ENCODE measurements around the gene SCARB1. TPM values are rescaled to one million over a fixed set of nuclear protein-coding genes. Genes with fewer than 3 reads are reported as not detected.

The SCARB1 gene
- total and polyA plus RNA-seq, 5 donors, result 15.7 to 22.9 (median 18.5) TPM

DNA sequence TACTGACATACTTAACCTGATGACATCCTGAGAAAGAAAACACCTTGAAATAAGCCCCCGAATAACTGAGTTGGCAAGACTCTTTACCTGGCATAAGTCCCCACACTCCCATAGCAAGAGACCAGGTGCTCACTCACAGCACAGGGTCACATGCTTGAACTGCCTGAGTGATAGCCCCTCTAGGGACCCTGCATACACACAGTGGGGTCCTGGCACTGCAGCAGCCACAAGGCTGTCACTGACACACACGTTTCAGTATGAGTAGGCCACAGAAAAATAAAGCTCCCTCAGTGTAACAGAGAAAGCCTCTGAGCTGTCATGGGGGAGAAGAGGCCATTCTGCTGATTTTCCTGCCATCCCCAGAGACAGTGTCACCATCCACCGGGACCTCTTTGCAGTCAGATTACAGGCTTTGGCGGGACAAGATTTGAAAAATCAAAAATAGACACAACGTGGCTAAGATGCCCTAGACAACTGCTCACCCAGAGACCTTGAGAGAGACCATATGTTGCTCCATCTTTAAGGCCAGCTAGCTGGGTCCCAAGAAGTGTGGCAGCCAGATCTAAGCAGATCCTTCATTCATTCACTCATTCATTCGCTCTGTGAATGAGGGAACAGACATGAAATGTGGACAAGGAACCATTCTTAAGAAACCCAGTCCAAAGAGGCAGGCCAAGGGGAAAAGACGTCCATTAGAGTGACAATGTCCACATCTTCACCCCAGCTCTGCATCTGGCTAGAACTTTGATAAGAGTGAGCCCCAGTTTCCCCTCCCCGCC, 1.6 kb downstream of the SCARB1 start:
- Histone ChIP-seq H3K27me3 (ENCODE audit: control insufficient read depth, insufficient read depth) (no peaks in the 10 kb centered on the region), H3K9me3 (ENCODE audit: control insufficient read depth, low read length) (no peaks in the 10 kb centered on the region), H3K27ac (ENCODE audit: low read length) (no peak overlapping the region), H3K4me3 (ENCODE audit: low read length) (no peak overlapping the region), H3K4me1 (ENCODE audit: control insufficient read depth, insufficient read depth, low read length) (peaks cover 3% of the 10 kb centered on the region)
- intact Hi-C loops (cut with DNase I), result no loop called here
- WGBS, result 60% methylated on average over 8 of the region's 8 CpGs
- DNase-seq (peak in 2 of 3 donors; percentile 26 to 41), ATAC-seq (no peak)

- H3K9me3 ChIP-seq (ENCODE audit: control insufficient read depth, low read length), result no peaks in the 10 kb centered on the region
- no peaks in the 10 kb centered on the region for H3K27me3 ChIP-seq (ENCODE audit: control insufficient read depth, insufficient read depth)
- H3K27ac ChIP-seq (ENCODE audit: low read length), result no peak overlapping the region
- H3K4me3 ChIP-seq (ENCODE audit: low read length), result no peak overlapping the region
- WGBS, result 21% methylated on average over 9 of the region's 9 CpGs
- peaks cover 3% of the 10 kb centered on the region for H3K4me1 ChIP-seq (ENCODE audit: control insufficient read depth, insufficient read depth, low read length)
- DNase-seq, result peak; percentile 91 to 95 (median 92)
- peak; percentile 85 for ATAC-seq
- intact Hi-C loops (cut with DNase I), result no loop called here
Observed at GRCh38 chr12:124861492-124861891, 2.2 kb downstream of the SCARB1 start.

DNA sequence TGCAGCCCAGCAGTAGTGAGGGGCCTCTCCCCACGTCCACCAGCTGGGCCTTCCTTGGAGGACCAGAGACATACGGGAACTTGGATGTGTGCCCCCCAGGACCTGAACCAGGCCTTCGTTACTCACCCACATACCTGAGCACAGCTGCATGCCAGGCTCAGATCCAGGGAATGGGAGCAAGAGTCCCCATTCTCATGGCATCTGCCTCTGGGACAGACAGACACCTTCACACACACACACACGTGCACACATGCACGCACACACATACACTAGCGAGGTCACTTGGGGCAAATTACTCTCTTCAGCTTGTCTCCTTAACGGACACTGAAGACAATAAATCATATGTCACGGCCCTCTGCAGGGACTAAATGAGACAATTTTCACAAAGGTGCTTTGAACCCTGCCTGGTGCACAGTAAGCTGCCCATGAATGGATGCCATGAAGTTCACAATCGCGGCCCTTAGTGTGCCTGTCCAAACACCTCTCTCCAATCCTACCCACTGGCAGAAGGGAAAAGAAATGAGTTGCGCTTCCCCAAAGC, 5.7 kb downstream of the SCARB1 start:
- H3K4me1 ChIP-seq (ENCODE audit: control insufficient read depth, insufficient read depth, low read length), result peaks cover 14% of the 10 kb centered on the region
- intact Hi-C loops (cut with DNase I), result no loop called here
- peak in 1 of 3 donors; percentile 16 for DNase-seq
- 92% methylated on average over 11 of the region's 11 CpGs for WGBS
- no peak for ATAC-seq
- no peaks in the 10 kb centered on the region for H3K27me3 ChIP-seq (ENCODE audit: control insufficient read depth, insufficient read depth)
- no peak overlapping the region for H3K27ac ChIP-seq (ENCODE audit: low read length)
- no peak overlapping the region for H3K4me3 ChIP-seq (ENCODE audit: low read length)
- no peaks in the 10 kb centered on the region for H3K9me3 ChIP-seq (ENCODE audit: control insufficient read depth, low read length)

- no peaks in the 10 kb centered on the region for H3K27me3 ChIP-seq (ENCODE audit: control insufficient read depth, insufficient read depth)
- ATAC-seq, result no peak
- peak in 2 of 3 donors; percentile 30 to 48 for DNase-seq
- no peak overlapping the region for H3K27ac ChIP-seq (ENCODE audit: low read length)
- H3K4me3 ChIP-seq (ENCODE audit: low read length), result no peak overlapping the region
- intact Hi-C loops (cut with DNase I), result no loop called here
- 83% methylated on average over 14 of the region's 14 CpGs for WGBS
- peaks cover 12% of the 10 kb centered on the region for H3K4me1 ChIP-seq (ENCODE audit: control insufficient read depth, insufficient read depth, low read length)
- no peaks in the 10 kb centered on the region for H3K9me3 ChIP-seq (ENCODE audit: control insufficient read depth, low read length)
Observed at GRCh38 chr12:124856842-124857178, 6.9 kb downstream of the SCARB1 start.

- peak in 1 of 2 donors; percentile 8 for ATAC-seq
- H3K9me3 ChIP-seq (ENCODE audit: control insufficient read depth, low read length), result no peaks in the 10 kb centered on the region
- intact Hi-C loops (cut with DNase I), result no loop called here
Observed at GRCh38 chr12:124856132-124856841, 7.4 kb downstream of the SCARB1 start.

DNA sequence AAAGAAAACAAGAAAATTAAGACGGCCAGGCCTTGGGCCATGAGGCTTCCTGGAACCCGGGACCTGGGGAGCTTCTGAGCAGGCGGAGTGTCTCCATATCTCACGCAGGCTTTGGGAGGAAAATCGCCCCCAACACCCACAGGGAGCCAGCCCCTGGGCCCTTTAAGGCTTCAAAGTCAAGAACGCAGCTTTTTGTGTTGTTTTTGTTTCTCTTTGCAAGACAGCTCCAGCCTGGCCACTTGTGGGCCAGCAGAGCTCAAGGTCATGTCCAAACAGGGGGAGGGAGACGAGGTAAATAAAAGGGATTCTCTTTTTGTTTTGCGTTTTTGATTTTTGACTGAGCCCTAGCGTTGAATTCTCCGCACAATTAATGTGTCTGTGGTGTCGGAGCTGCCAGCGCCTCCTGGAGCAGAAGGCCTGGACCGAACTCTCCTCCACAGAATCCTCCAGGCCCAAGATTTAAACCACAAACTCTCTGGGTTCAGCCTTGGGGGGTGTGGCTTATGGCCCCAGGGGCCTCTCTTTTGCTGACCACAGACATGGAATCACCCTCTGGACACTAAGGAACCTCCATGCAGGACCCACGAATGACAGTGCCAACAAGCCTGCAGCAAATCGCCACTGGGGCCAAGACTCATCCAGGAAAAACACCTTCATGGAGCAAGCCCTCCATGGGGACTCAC, 8.2 kb downstream of the SCARB1 start:
- Histone ChIP-seq H3K9me3 (ENCODE audit: control insufficient read depth, low read length) (no peaks in the 10 kb centered on the region), H3K27ac (ENCODE audit: low read length) (peak overlapping the region; percentile 1), H3K27me3 (ENCODE audit: control insufficient read depth, insufficient read depth) (no peaks in the 10 kb centered on the region), H3K4me3 (ENCODE audit: low read length) (no peak overlapping the region), H3K4me1 (ENCODE audit: control insufficient read depth, insufficient read depth, low read length) (peaks cover 11% of the 10 kb centered on the region)
- ATAC-seq (no peak), DNase-seq (peak in 1 of 3 donors; percentile 34)
- intact Hi-C loops (cut with DNase I), result no loop called here
- WGBS, result 70% methylated on average over 15 of the region's 15 CpGs

More at GRCh38 chr12:124856132-124856841, 7.4 kb downstream of the SCARB1 start:
- H3K27me3 ChIP-seq (ENCODE audit: control insufficient read depth, insufficient read depth), result no peaks in the 10 kb centered on the region
- H3K4me3 ChIP-seq (ENCODE audit: low read length), result no peak overlapping the region
- H3K27ac ChIP-seq (ENCODE audit: low read length), result no peak overlapping the region
- DNase-seq, result peak in 2 of 3 donors; percentile 61 to 67
- 50% methylated on average over 16 of the region's 16 CpGs for WGBS
- H3K4me1 ChIP-seq (ENCODE audit: control insufficient read depth, insufficient read depth, low read length), result peaks cover 11% of the 10 kb centered on the region

DNA sequence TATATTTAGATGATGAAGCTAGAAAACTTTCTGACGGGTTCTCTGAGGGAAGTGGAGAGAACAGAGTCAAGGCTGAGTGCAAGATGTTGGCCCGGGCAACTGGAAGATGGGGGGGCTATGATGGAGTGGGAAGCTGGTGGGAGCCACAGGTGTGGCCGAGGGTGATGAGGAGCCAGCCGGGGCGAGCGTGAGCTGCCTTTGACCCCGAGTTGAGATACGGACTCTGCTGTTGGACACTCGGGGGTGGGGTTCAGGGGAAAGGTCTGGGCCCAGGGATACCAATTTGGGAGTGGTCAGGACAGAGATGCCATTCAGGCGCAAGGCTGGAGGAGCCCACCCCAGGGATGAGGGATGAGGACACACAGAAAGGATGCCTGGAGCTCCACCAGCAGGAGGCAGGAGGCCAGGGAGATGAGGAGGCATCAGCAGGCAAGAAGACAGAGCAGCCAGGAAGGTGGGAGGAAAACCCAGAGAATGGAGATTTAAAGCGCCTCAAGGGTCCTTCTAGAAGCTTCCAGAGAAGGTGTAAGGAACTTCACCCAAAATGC, 9.0 kb downstream of the SCARB1 start:
- peak in 2 of 3 donors; percentile 29 to 30 for DNase-seq
- no peak for ATAC-seq
- H3K4me1 ChIP-seq (ENCODE audit: control insufficient read depth, insufficient read depth, low read length), result peaks cover 11% of the 10 kb centered on the region
- H3K27me3 ChIP-seq (ENCODE audit: control insufficient read depth, insufficient read depth), result no peaks in the 10 kb centered on the region
- intact Hi-C loops (cut with DNase I), result no loop called here
- 90% methylated on average over 11 of the region's 11 CpGs for WGBS
- H3K9me3 ChIP-seq (ENCODE audit: control insufficient read depth, low read length), result no peaks in the 10 kb centered on the region
- H3K4me3 ChIP-seq (ENCODE audit: low read length), result no peak overlapping the region
- H3K27ac ChIP-seq (ENCODE audit: low read length), result no peak overlapping the region

- no peaks in the 10 kb centered on the region for H3K9me3 ChIP-seq (ENCODE audit: control insufficient read depth, low read length)
- H3K27ac ChIP-seq (ENCODE audit: low read length), result no peak overlapping the region
- intact Hi-C loops (cut with DNase I), result no loop called here
- WGBS, result 87% methylated on average over 24 of the region's 24 CpGs
- ATAC-seq (no peak), DNase-seq (peak in 2 of 3 donors; percentile 39 to 41)
- no peaks in the 10 kb centered on the region for H3K27me3 ChIP-seq (ENCODE audit: control insufficient read depth, insufficient read depth)
- H3K4me3 ChIP-seq (ENCODE audit: low read length), result no peak overlapping the region
- H3K4me1 ChIP-seq (ENCODE audit: control insufficient read depth, insufficient read depth, low read length), result peaks cover 15% of the 10 kb centered on the region
Observed at GRCh38 chr12:124853781-124854636, 9.7 kb downstream of the SCARB1 start.

- Histone ChIP-seq H3K27ac (ENCODE audit: low read length) (no peak overlapping the region), H3K9me3 (ENCODE audit: control insufficient read depth, low read length) (no peaks in the 10 kb centered on the region), H3K4me3 (ENCODE audit: low read length) (no peak overlapping the region), H3K4me1 (ENCODE audit: control insufficient read depth, insufficient read depth, low read length) (peaks cover 15% of the 10 kb centered on the region), H3K27me3 (ENCODE audit: control insufficient read depth, insufficient read depth) (no peaks in the 10 kb centered on the region)
- ATAC-seq (no peak), DNase-seq (peak in 2 of 3 donors; percentile 50 to 58)
- WGBS, result 79% methylated on average over 11 of the region's 11 CpGs
- intact Hi-C loops (cut with DNase I), result no loop called here
Observed at GRCh38 chr12:124852911-124853427, 10.7 kb downstream of the SCARB1 start.

DNA sequence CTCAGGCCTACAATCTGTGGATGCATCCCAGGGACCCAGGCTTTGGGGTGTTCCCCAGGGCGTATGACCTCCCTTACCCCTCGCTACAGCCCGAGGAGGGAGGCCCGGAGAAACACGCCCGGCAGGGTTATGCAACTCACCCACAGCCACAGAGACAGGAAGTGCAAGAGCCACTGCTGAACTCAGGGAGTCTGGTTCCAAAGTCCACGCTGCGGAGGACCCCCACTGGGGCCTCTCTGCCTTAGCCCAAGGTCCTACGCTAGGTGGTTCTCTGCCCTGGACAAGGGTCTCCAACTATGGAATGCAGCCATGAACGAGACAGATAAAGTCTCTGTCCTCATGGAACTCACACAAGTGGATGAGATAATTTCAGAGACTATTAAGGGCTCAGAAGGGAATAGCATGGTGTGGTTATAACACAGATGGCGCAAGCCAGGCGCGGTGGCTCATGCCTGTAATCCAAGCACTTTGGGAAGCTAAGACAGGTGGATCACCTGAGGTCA, 11.3 kb downstream of the SCARB1 start:
- Histone ChIP-seq H3K27me3 (ENCODE audit: control insufficient read depth, insufficient read depth) (no peaks in the 10 kb centered on the region), H3K27ac (ENCODE audit: low read length) (peak overlapping the region; percentile 77), H3K4me1 (ENCODE audit: control insufficient read depth, insufficient read depth, low read length) (peaks cover 16% of the 10 kb centered on the region), H3K4me3 (ENCODE audit: low read length) (no peak overlapping the region), H3K9me3 (ENCODE audit: control insufficient read depth, low read length) (no peaks in the 10 kb centered on the region)
- 36% methylated on average over 13 of the region's 13 CpGs for WGBS
- intact Hi-C loops (cut with DNase I), result no loop called here
- DNase-seq, result peak; percentile 74 to 88 (median 86)
- peak; percentile 65 to 73 for ATAC-seq

Measured in right cardiac atrium (tissue), 5 donors.